GM21825 (cell line): Measurements from ENCODE around the gene TANGO6.
"Not testable (repeated sequence)": the region's sequence is repeated elsewhere in the genome, so short reads cannot be mapped to it uniquely, and the experiment has no call there.

Experiments used
- ATAC-seq: cut with Tn5 transposase; IDR thresholded peaks from one replicate; pipeline ENCODE4 v1.9.1; 2021; ENCODE audit warnings: mild to moderate bottlenecking, moderate library complexity; ENCODE audit not compliant: unreplicated experiment

The TANGO6 gene

GRCh38 chr16:68960910-68961309 lies 117.6 kb downstream of the TANGO6 start:
- ATAC-seq = no peak

GRCh38 chr16:68961778-68962402 lies 118.6 kb downstream of the TANGO6 start:
- no peak for ATAC-seq

- ATAC-seq = no peak
These were observed 126.0 kb downstream of the TANGO6 start for GRCh38 chr16:68969338-68969737.

GRCh38 chr16:68972013-68972412 lies 128.7 kb downstream of the TANGO6 start:
- ATAC-seq = no peak

- ATAC-seq = no peak
These were observed 129.4 kb downstream of the TANGO6 start for GRCh38 chr16:68972720-68973119.

GRCh38 chr16:68973611-68974120 lies 130.3 kb downstream of the TANGO6 start:
- no peak for ATAC-seq

GRCh38 chr16:68978303-68978954 lies 135.1 kb downstream of the TANGO6 start:
- no peak for ATAC-seq

GRCh38 chr16:68980695-68981315 lies 137.5 kb downstream of the TANGO6 start:
- ATAC-seq = no peak

GRCh38 chr16:68981971-68982370 lies 138.6 kb downstream of the TANGO6 start:
- ATAC-seq = no peak

- no peak for ATAC-seq
These were observed 141.1 kb downstream of the TANGO6 start for GRCh38 chr16:68984467-68984866.

- ATAC-seq = no peak
These were observed 141.9 kb downstream of the TANGO6 start for GRCh38 chr16:68985268-68985667.

- no peak for ATAC-seq
These were observed 142.5 kb downstream of the TANGO6 start for GRCh38 chr16:68985855-68986254.

- ATAC-seq = no peak
These were observed 144.6 kb downstream of the TANGO6 start for GRCh38 chr16:68987734-68988457.

GRCh38 chr16:68990172-68990845 lies 147.0 kb downstream of the TANGO6 start:
- ATAC-seq = not testable (repeated sequence)

GRCh38 chr16:68991075-68991474 lies 147.7 kb downstream of the TANGO6 start:
- no peak for ATAC-seq

GRCh38 chr16:68992521-68992920 lies 149.2 kb downstream of the TANGO6 start:
- ATAC-seq = no peak

GRCh38 chr16:68993456-68993855 lies 150.1 kb downstream of the TANGO6 start:
- no peak for ATAC-seq

- no peak for ATAC-seq
These were observed 150.6 kb downstream of the TANGO6 start for GRCh38 chr16:68993885-68994284.

GRCh38 chr16:68994324-68994723 lies 151.0 kb downstream of the TANGO6 start:
- no peak for ATAC-seq

GRCh38 chr16:68995011-68995504 lies 151.7 kb downstream of the TANGO6 start:
- ATAC-seq = no peak

GRCh38 chr16:68997564-68997963 lies 154.2 kb downstream of the TANGO6 start:
- ATAC-seq = no peak
